Panc1 (cell line): ENCODE results near the gene UGT1A6. TPM values are rescaled to one million over a fixed set of nuclear protein-coding genes. Genes with fewer than 3 reads are reported as not detected.

Source experiments
- ATAC-seq: fragments of 200-7000 bp; cut with Tn5 transposase; 2 replicates; pipeline ENCODE4 v1.9.1; 2020; ENCODE audit warnings: mild to moderate bottlenecking, moderate library complexity
- BruUV-seq: library from RNA; stranded (reverse); fragments of 400-500 nt; replicated peaks from 2 replicates; lab custom pipeline; 2021; lab: Mats Ljungman, UMichigan
- CTCF ChIA-PET: fragments of 300-600 bp; sonication (Branson Sonifier 250); formaldehyde crosslinking; loops from one replicate; lab custom pipeline; 2022; ENCODE audit warnings: antibody characterized with exemption; lab: Charles Lee
- POLR2A ChIA-PET: fragments of 300-600 bp; sonication (Branson Sonifier 250); formaldehyde crosslinking; loops from one replicate; lab custom pipeline; 2022; ENCODE audit warnings: antibody characterized with exemption; lab: Charles Lee
- DNase-seq: peaks from one replicate; pipeline ENCODE4 v3.0.0-alpha.2; 2010; ENCODE audit warnings: low read depth, low spot score
- H3K27ac ChIP-seq: 2 replicates; pipeline ENCODE4 v1.5.1; 2011; ENCODE audit warnings: mild to moderate bottlenecking, low read length, inconsistent platforms
- H3K27me3 ChIP-seq: fragments of 200-500 bp; sonication (Bioruptor generic); 2 replicates; pipeline ENCODE4 v1.6.0; 2014; ENCODE audit warnings: low read length, inconsistent platforms; ENCODE audit not compliant: control insufficient read depth, insufficient read depth
- H3K36me3 ChIP-seq: fragments of 200-500 bp; sonication (Bioruptor generic); 2 replicates; pipeline ENCODE4 v1.5.1; 2014; ENCODE audit warnings: inconsistent platforms, mild to moderate bottlenecking, low read length, moderate library complexity; ENCODE audit not compliant: control insufficient read depth, insufficient read depth
- H3K4me1 ChIP-seq: 2 replicates; pipeline ENCODE4 v1.5.1; 2011; ENCODE audit warnings: inconsistent platforms, mild to moderate bottlenecking, low read length, moderate library complexity; ENCODE audit not compliant: control insufficient read depth, insufficient read depth
- H3K4me3 ChIP-seq, 2 experiments: 2 replicates each; pipeline ENCODE4 v1.5.1; 2011 to 2012; ENCODE audit warnings: low read depth in 2 of 2, low read length in 2 of 2, mild to moderate bottlenecking in 2 of 2, inconsistent platforms in 1 of 2, moderate library complexity in 1 of 2
- H3K9me3 ChIP-seq: fragments of 200-500 bp; sonication (Bioruptor generic); 2 replicates; pipeline ENCODE4 v1.5.1; 2014; ENCODE audit warnings: low read depth, mild to moderate bottlenecking, inconsistent platforms, low read length, moderate library complexity; ENCODE audit not compliant: control insufficient read depth, insufficient read depth
- POLR2AphosphoS5 ChIP-seq: IDR thresholded peaks from 2 replicates; pipeline ENCODE4 v1.6.1; 2012; ENCODE audit warnings: mild to moderate bottlenecking, low read depth, low read length, moderate library complexity
- SIN3A ChIP-seq: IDR thresholded peaks from 2 replicates; pipeline ENCODE4 v1.6.1; 2012; ENCODE audit warnings: low read depth, mild to moderate bottlenecking, low read length, moderate library complexity, borderline replicate concordance; ENCODE audit not compliant: insufficient read depth
- TCF7L2 ChIP-seq: IDR thresholded peaks from 2 replicates; pipeline ENCODE4 v1.6.1; 2011; ENCODE audit warnings: mild to moderate bottlenecking, low read depth, low read length, inconsistent platforms
- in situ Hi-C: cut with HindIII; loops from 2 replicates; pipeline ENCODE4 v1.10.0; 2016; ENCODE audit warnings: low sequenced_read_pairs, low pct_unique_long_range_greater_than_20kb
- intact Hi-C: fragments of 100-400 bp; cut with micrococcal nuclease; formaldehyde crosslinking; loops from one replicate; pipeline ENCODE4 v1.10.0; 2022; ENCODE audit not compliant: unreplicated experiment
- total RNA-seq: library from RNA; stranded (reverse); gene quantifications from one replicate; pipeline ENCODE4 v1.2.1, GENCODE V29; 2021; ENCODE audit not compliant: unreplicated experiment
- TF ChIP-seq, protein P1 (sequence below), 2 experiments: IDR thresholded peaks; 2 replicates each; pipeline ENCODE4 v1.6.1; 2011 to 2012; ENCODE audit warnings: low read depth in 2 of 2, control low read depth in 1 of 2, low read length in 1 of 2, mild to moderate bottlenecking in 1 of 2, moderate library complexity in 1 of 2; ENCODE audit not compliant: insufficient read depth in 1 of 2
- TF ChIP-seq, protein P2 (sequence below): fragments of 450-650 bp; IDR thresholded peaks from 2 replicates; pipeline ENCODE4 v1.5.1; 2017; ENCODE audit warnings: mild to moderate bottlenecking

Gene UGT1A6
- total RNA-seq, 1 experiment from 2014 or later = not detected

DNA sequence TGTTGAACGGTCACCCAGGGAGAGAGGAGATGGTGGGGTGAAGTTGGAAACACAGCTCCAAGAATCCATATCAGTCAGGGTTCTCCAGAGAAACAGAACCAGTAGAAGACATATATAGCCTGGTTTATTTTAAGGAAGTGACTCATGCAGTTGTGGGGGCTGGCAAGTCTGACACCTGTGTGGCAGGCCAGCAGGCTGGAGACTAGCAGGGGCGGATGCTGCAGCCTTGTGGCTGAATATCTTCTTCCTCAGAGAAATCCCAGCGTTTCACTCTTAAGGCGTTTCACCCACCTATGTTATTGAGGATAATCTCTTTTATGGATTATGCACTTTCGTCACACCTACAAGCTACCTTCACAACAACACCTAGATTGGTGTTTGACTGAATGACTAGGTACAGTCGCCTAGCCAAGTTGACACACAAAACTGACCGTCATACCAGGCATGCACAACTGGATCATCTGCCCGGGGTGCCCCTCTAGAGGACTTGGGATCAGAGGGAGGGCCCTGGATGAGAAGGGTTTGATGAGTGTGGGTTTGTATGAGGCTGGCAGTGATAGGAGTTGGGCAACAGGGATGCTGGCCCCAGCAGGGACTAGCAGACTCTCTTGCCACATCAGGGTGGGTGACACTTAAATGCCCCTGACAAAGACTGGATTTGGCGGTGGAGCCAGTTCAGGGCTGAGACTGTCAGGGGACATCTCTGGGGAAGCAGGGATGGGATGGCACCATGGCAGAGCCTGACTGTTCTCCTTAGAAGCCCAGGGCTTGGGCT lies 108.9 kb downstream of the UGT1A6 start:
- in situ Hi-C loops (no loop called here), intact Hi-C loops (no loop called here)
- no peak; the same call in 1 of the 2 replicates for ATAC-seq
- DNase-seq = no peak
- H3K9me3 ChIP-seq = no peaks in the 10 kb centered on the region
- H3K27ac ChIP-seq = no peak overlapping the region
- ChIA-PET CTCF (no interaction called here), POLR2A (no interaction called here)
- BruUV-seq = no TSS peak
- TF ChIP-seq, protein P1, sequence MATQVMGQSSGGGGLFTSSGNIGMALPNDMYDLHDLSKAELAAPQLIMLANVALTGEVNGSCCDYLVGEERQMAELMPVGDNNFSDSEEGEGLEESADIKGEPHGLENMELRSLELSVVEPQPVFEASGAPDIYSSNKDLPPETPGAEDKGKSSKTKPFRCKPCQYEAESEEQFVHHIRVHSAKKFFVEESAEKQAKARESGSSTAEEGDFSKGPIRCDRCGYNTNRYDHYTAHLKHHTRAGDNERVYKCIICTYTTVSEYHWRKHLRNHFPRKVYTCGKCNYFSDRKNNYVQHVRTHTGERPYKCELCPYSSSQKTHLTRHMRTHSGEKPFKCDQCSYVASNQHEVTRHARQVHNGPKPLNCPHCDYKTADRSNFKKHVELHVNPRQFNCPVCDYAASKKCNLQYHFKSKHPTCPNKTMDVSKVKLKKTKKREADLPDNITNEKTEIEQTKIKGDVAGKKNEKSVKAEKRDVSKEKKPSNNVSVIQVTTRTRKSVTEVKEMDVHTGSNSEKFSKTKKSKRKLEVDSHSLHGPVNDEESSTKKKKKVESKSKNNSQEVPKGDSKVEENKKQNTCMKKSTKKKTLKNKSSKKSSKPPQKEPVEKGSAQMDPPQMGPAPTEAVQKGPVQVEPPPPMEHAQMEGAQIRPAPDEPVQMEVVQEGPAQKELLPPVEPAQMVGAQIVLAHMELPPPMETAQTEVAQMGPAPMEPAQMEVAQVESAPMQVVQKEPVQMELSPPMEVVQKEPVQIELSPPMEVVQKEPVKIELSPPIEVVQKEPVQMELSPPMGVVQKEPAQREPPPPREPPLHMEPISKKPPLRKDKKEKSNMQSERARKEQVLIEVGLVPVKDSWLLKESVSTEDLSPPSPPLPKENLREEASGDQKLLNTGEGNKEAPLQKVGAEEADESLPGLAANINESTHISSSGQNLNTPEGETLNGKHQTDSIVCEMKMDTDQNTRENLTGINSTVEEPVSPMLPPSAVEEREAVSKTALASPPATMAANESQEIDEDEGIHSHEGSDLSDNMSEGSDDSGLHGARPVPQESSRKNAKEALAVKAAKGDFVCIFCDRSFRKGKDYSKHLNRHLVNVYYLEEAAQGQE (IDR thresholded peaks at IDR 0.05; ENCODE audit: insufficient read depth in 1 of 2, low read depth in 2 of 2, low read length in 1 of 2) = no peak
- no peak for TF ChIP-seq SIN3A
- TF ChIP-seq, protein P2, sequence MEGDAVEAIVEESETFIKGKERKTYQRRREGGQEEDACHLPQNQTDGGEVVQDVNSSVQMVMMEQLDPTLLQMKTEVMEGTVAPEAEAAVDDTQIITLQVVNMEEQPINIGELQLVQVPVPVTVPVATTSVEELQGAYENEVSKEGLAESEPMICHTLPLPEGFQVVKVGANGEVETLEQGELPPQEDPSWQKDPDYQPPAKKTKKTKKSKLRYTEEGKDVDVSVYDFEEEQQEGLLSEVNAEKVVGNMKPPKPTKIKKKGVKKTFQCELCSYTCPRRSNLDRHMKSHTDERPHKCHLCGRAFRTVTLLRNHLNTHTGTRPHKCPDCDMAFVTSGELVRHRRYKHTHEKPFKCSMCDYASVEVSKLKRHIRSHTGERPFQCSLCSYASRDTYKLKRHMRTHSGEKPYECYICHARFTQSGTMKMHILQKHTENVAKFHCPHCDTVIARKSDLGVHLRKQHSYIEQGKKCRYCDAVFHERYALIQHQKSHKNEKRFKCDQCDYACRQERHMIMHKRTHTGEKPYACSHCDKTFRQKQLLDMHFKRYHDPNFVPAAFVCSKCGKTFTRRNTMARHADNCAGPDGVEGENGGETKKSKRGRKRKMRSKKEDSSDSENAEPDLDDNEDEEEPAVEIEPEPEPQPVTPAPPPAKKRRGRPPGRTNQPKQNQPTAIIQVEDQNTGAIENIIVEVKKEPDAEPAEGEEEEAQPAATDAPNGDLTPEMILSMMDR = no peak
- TF ChIP-seq TCF7L2 = no peak
- no peak for TF ChIP-seq POLR2AphosphoS5
- H3K36me3 ChIP-seq = no peaks in the 10 kb centered on the region
- H3K4me1 ChIP-seq = no peaks in the 10 kb centered on the region
- no peaks in the 10 kb centered on the region; the same call in 1 of the 2 replicates for H3K27me3 ChIP-seq
- no peak overlapping the region for H3K4me3 ChIP-seq

DNA sequence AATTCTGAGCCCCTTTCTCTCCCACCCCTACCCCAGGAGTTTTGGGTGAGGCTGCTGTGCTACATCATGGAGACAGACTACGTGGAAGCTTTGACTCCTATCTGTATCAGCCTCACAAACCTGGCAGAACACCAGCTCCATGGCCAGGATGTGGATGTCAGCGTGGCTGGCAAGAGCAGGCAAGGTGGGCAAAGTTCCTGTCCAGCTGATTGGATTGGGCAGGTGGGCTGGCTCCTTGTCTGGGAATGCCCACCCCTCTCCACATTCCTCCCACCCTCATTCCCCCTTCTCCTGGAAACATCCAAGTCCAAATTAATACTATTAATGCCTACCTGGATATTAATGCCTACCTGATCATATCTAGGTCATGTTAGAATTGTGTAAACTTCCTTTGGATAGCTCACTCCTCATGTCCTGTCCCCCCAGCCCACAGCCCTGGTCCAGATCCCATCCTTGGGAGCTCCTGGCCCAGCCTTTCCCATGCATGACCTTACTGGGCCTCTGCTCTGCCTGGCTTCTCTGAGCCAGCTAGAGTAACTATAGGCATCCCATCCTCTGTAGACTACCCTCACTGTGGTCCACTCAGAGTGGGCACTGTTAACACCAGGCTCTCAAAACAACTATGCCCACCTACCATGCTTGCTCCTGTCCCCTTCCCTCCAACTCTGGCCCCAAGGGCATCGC lies 109.6 kb downstream of the UGT1A6 start:
- no peak overlapping the region for H3K4me3 ChIP-seq
- no peak for TF ChIP-seq POLR2AphosphoS5
- no peak for TF ChIP-seq TCF7L2
- TF ChIP-seq, protein P1 (IDR thresholded peaks at IDR 0.05; ENCODE audit: insufficient read depth in 1 of 2, low read depth in 2 of 2, low read length in 1 of 2) = no peak
- TF ChIP-seq, protein P2 = no peak
- TF ChIP-seq SIN3A = no peak
- in situ Hi-C loops (no loop called here), intact Hi-C loops (no loop called here)
- no peaks in the 10 kb centered on the region for H3K9me3 ChIP-seq
- no TSS peak for BruUV-seq
- H3K4me1 ChIP-seq = no peaks in the 10 kb centered on the region
- ATAC-seq (no peak), DNase-seq (no peak)
- no peak overlapping the region for H3K27ac ChIP-seq
- H3K27me3 ChIP-seq = no peaks in the 10 kb centered on the region; the same call in 1 of the 2 replicates
- ChIA-PET CTCF (no interaction called here), POLR2A (no interaction called here)
- no peaks in the 10 kb centered on the region for H3K36me3 ChIP-seq
